GM21619 (cell line): Measurements from ENCODE around the gene IRS2.

Experiments used
- ATAC-seq: cut with Tn5 transposase; IDR thresholded peaks from one replicate; pipeline ENCODE4 v1.9.1; 2021; ENCODE audit not compliant: unreplicated experiment

Gene IRS2

GRCh38 chr13:109809216-109809932 is 23.0 kb upstream of the IRS2 start:
- no peak for ATAC-seq

- no peak for ATAC-seq
These were observed 21.0 kb upstream of the IRS2 start for GRCh38 chr13:109807345-109807744.

GRCh38 chr13:109804654-109805053 is 18.3 kb upstream of the IRS2 start:
- ATAC-seq = no peak

GRCh38 chr13:109803825-109804224 is 17.4 kb upstream of the IRS2 start:
- ATAC-seq = no peak

- no peak for ATAC-seq
These were observed 16.6 kb upstream of the IRS2 start for GRCh38 chr13:109802936-109803335.

- ATAC-seq = no peak
These were observed 8.6 kb upstream of the IRS2 start for GRCh38 chr13:109795011-109795410.

- ATAC-seq = no peak
These were observed 7.7 kb upstream of the IRS2 start for GRCh38 chr13:109794095-109794494.

- ATAC-seq = no peak
These were observed 6.2 kb upstream of the IRS2 start for GRCh38 chr13:109792416-109793059.

GRCh38 chr13:109790942-109791605 is 4.7 kb upstream of the IRS2 start:
- no peak for ATAC-seq

- no peak for ATAC-seq
These were observed 3.7 kb upstream of the IRS2 start for GRCh38 chr13:109790086-109790485.

GRCh38 chr13:109789262-109789661 is 2.9 kb upstream of the IRS2 start:
- ATAC-seq = no peak

GRCh38 chr13:109788372-109789111 is 2.2 kb upstream of the IRS2 start:
- ATAC-seq = no peak

GRCh38 chr13:109787135-109787954 is 962 bp upstream of the IRS2 start:
- ATAC-seq = peak; percentile 12

- ATAC-seq = peak; percentile 11
These were observed 412 bp downstream of the IRS2 start for GRCh38 chr13:109785892-109786450.

- ATAC-seq = no peak
These were observed 1.1 kb downstream of the IRS2 start for GRCh38 chr13:109785141-109785891.

- no peak for ATAC-seq
These were observed 1.7 kb downstream of the IRS2 start for GRCh38 chr13:109784590-109785140.

GRCh38 chr13:109783815-109784589 is 2.4 kb downstream of the IRS2 start:
- ATAC-seq = no peak

- no peak for ATAC-seq
These were observed 3.0 kb downstream of the IRS2 start for GRCh38 chr13:109783447-109783814.
